PC-9 (cell line): ENCODE data around the gene OTUD7B.

Experiments
- EZH2 ChIP-seq: fragments of 200-600 bp; sonication (generic); IDR thresholded peaks from 2 replicates; pipeline ENCODE4 v1.8.0; 2017; ENCODE audit warnings: antibody characterized with exemption, low read depth
- TF ChIP-seq, protein P1 (sequence below): fragments of 200-600 bp; sonication (generic); conservative IDR thresholded peaks from 2 replicates; pipeline ENCODE4 v1.6.1; 2017; ENCODE audit warnings: mixed run types, antibody characterized with exemption, mild to moderate bottlenecking, moderate library complexity

- TF ChIP-seq, protein P1, sequence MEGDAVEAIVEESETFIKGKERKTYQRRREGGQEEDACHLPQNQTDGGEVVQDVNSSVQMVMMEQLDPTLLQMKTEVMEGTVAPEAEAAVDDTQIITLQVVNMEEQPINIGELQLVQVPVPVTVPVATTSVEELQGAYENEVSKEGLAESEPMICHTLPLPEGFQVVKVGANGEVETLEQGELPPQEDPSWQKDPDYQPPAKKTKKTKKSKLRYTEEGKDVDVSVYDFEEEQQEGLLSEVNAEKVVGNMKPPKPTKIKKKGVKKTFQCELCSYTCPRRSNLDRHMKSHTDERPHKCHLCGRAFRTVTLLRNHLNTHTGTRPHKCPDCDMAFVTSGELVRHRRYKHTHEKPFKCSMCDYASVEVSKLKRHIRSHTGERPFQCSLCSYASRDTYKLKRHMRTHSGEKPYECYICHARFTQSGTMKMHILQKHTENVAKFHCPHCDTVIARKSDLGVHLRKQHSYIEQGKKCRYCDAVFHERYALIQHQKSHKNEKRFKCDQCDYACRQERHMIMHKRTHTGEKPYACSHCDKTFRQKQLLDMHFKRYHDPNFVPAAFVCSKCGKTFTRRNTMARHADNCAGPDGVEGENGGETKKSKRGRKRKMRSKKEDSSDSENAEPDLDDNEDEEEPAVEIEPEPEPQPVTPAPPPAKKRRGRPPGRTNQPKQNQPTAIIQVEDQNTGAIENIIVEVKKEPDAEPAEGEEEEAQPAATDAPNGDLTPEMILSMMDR, result no peak
- TF ChIP-seq EZH2, result no peak
Observed at GRCh38 chr1:149937759-149938158, 72.8 kb downstream of the OTUD7B start.
